ENCODE data around the gene PRR5. TPM values are rescaled to one million over a fixed set of nuclear protein-coding genes. Genes with fewer than 3 reads are reported as not detected.

Gene PRR5
- total RNA-seq, 1 donor from 2014 or later: 4.0 TPM

DNA sequence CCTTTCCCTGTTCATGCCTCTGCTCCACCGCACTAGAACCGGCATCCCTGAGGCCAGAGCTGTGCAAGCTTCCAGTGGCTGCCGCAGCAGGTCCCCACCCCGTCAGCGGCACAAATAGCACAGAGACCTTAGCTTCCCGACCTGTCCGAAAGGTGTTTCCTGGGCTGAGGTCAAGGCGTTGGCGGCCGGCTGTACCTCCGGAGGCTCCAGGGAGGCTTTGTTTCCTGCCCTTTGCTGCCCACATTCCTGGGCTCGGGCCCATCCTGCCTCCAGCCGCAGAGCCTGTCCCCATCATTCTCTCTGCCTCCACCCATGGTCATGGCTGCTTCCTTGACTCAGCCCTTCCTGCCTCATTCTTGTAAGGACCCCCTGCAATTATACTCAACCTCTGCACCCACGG lies 81.6 kb downstream of the PRR5 start:
- no peak overlapping the region for H3K27ac Mint-ChIP-seq

DNA sequence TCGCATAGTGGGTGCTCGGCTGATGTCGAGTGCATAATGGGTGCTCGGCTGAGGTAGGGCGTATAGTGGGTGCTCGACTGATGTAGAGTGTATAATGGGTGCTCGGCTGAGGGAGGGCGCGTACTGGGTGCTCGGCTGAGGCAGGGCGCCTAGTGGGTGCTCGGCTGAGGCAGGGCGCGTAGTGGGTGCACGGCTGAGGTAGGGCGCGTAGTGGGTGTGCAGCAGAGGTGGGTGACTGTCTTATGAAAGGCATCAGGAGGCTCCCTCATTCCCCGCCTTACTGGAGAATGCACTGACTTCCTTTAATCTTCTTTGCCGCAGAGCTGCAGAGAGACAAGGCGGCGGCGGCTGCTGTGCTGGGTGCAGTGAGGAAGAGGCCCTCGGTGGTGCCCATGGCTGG lies 84.1 kb downstream of the PRR5 start:
- no peak overlapping the region for H2AFZ ChIP-seq (replicated peaks)
- no peak overlapping the region for H3K4me3 ChIP-seq
- no peak overlapping the region for H3K4me2 ChIP-seq
- H3K4me1 ChIP-seq: no peaks in the 10 kb centered on the region
- no peaks in the 10 kb centered on the region for H4K20me1 ChIP-seq (ENCODE audit: low read depth)
- no peaks in the 10 kb centered on the region for H3K4me1 Mint-ChIP-seq
- peaks cover 7% of the 10 kb centered on the region for H3K27me3 Mint-ChIP-seq (ENCODE audit: insufficient read depth, low read depth)
- no peaks in the 10 kb centered on the region for H3K79me2 ChIP-seq (ENCODE audit: low read depth)
- no peak overlapping the region for H3K9ac ChIP-seq
- H3K9me3 ChIP-seq (ENCODE audit: low read depth): no peaks in the 10 kb centered on the region
- TF ChIP-seq EZH2 (IDR thresholded peaks at IDR 0.05): no peak
- TF ChIP-seq EZH2phosphoT487 (IDR thresholded peaks at IDR 0.05): no peak
- TF ChIP-seq, protein P1, sequence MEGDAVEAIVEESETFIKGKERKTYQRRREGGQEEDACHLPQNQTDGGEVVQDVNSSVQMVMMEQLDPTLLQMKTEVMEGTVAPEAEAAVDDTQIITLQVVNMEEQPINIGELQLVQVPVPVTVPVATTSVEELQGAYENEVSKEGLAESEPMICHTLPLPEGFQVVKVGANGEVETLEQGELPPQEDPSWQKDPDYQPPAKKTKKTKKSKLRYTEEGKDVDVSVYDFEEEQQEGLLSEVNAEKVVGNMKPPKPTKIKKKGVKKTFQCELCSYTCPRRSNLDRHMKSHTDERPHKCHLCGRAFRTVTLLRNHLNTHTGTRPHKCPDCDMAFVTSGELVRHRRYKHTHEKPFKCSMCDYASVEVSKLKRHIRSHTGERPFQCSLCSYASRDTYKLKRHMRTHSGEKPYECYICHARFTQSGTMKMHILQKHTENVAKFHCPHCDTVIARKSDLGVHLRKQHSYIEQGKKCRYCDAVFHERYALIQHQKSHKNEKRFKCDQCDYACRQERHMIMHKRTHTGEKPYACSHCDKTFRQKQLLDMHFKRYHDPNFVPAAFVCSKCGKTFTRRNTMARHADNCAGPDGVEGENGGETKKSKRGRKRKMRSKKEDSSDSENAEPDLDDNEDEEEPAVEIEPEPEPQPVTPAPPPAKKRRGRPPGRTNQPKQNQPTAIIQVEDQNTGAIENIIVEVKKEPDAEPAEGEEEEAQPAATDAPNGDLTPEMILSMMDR (IDR thresholded peaks at IDR 0.05): no peak
- DNase-seq (ENCODE audit: low spot score): no peak
- no peaks in the 10 kb centered on the region for H3K9me3 Mint-ChIP-seq
- no peaks in the 10 kb centered on the region for H3F3A ChIP-seq (ENCODE audit: low read depth)
- H3K27ac Mint-ChIP-seq: no peak overlapping the region
- no peaks in the 10 kb centered on the region for H3K36me3 ChIP-seq
- H3K27me3 ChIP-seq: no peaks in the 10 kb centered on the region
- H3K4me3 Mint-ChIP-seq: no peak overlapping the region
- no peak overlapping the region for H3K27ac ChIP-seq
- no peaks in the 10 kb centered on the region for H3K36me3 Mint-ChIP-seq

More for the DNA sequence above, 81.6 kb downstream of the PRR5 start:
- Mint-ChIP-seq H3K4me1 (no peaks in the 10 kb centered on the region), H3K9me3 (no peaks in the 10 kb centered on the region), H3K36me3 (no peaks in the 10 kb centered on the region), H3K27me3 (ENCODE audit: insufficient read depth, low read depth) (peaks cover 4% of the 10 kb centered on the region), H3K4me3 (no peak overlapping the region)
- Histone ChIP-seq H2AFZ (replicated peaks) (no peak overlapping the region), H3K79me2 (ENCODE audit: low read depth) (no peaks in the 10 kb centered on the region), H4K20me1 (ENCODE audit: low read depth) (no peaks in the 10 kb centered on the region), H3F3A (ENCODE audit: low read depth) (no peaks in the 10 kb centered on the region), H3K4me2 (no peak overlapping the region), H3K27ac (no peak overlapping the region), H3K9me3 (ENCODE audit: low read depth) (no peaks in the 10 kb centered on the region), H3K4me1 (no peaks in the 10 kb centered on the region), H3K27me3 (no peaks in the 10 kb centered on the region), H3K4me3 (no peak overlapping the region), H3K9ac (no peak overlapping the region), H3K36me3 (no peaks in the 10 kb centered on the region)
- DNase-seq (ENCODE audit: low spot score): no peak
- TF ChIP-seq EZH2phosphoT487 (IDR thresholded peaks at IDR 0.05) (no peak), EZH2 (IDR thresholded peaks at IDR 0.05) (no peak)
- TF ChIP-seq, protein P1 (IDR thresholded peaks at IDR 0.05): no peak

DNA sequence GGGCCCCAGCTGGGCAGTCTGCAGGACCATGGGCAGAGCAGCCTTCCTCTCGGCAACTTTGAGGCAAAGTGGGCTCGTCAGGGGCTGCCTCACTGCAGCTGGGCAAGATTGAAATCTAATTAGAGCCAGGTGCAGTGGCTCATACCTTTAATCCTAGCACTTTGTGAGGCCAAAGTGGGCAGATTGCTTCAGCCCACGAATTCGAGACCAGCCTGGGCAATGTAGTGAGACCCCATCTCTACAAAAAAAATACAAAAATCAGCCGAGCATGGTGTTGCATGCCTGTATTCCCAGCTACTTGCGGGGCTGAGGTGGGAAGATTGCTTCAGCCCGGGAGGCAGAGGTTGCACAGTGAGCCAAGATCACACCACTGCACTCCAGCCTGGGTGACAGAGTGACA lies 84.6 kb downstream of the PRR5 start:
- H3K27ac ChIP-seq: no peak overlapping the region
- H3K4me1 ChIP-seq: no peaks in the 10 kb centered on the region

More for the DNA sequence above, 84.6 kb downstream of the PRR5 start:
- TF ChIP-seq, protein P1 (IDR thresholded peaks at IDR 0.05): no peak
- TF ChIP-seq EZH2 (IDR thresholded peaks at IDR 0.05) (no peak), EZH2phosphoT487 (IDR thresholded peaks at IDR 0.05) (no peak)
- H3K4me1 Mint-ChIP-seq: no peaks in the 10 kb centered on the region
- H3K9me3 ChIP-seq (ENCODE audit: low read depth): no peaks in the 10 kb centered on the region
- H4K20me1 ChIP-seq (ENCODE audit: low read depth): no peaks in the 10 kb centered on the region
- no peak overlapping the region for H3K4me3 ChIP-seq
- no peaks in the 10 kb centered on the region for H3F3A ChIP-seq (ENCODE audit: low read depth)
- no peaks in the 10 kb centered on the region for H3K27me3 ChIP-seq
- no peak overlapping the region for H3K4me2 ChIP-seq
- no peak overlapping the region for H3K27ac Mint-ChIP-seq
- H3K9ac ChIP-seq: no peak overlapping the region
- H3K27me3 Mint-ChIP-seq (ENCODE audit: insufficient read depth, low read depth): peaks cover 7% of the 10 kb centered on the region
- H3K36me3 Mint-ChIP-seq: no peaks in the 10 kb centered on the region
- no peak for DNase-seq (ENCODE audit: low spot score)
- no peaks in the 10 kb centered on the region for H3K36me3 ChIP-seq
- H2AFZ ChIP-seq (replicated peaks): no peak overlapping the region
- H3K79me2 ChIP-seq (ENCODE audit: low read depth): no peaks in the 10 kb centered on the region
- no peak overlapping the region for H3K4me3 Mint-ChIP-seq
- H3K9me3 Mint-ChIP-seq: no peaks in the 10 kb centered on the region

Other genes with a start within 250 kb of the PRR5 start
- gene RTL6, start 204.0 kb upstream of the PRR5 start, total RNA-seq (ENCODE audit: low replicate concordance): 15.7 and 27.6 TPM in 2 replicates
- gene ARHGAP8, start 50.4 kb downstream of the PRR5 start, total RNA-seq (ENCODE audit: low replicate concordance): 3.0 and 8.9 TPM in 2 replicates